Breast epithelium (tissue), 3 donors: ENCODE measurements around the gene TANGO6.

Experiments
- CTCF ChIP-seq, 3 donors: fragments of 450-650 bp; IDR thresholded peaks; one replicate each; pipeline ENCODE4 v1.5.1; 2016 to 2017; ENCODE audit warnings: antibody characterized with exemption in 3 of 3, mild to moderate bottlenecking in 3 of 3, moderate library complexity in 3 of 3
- POLR2A ChIP-seq: fragments of 450-650 bp; IDR thresholded peaks from one replicate; pipeline ENCODE4 v1.6.1; 2016; ENCODE audit warnings: antibody characterized with exemption, mild to moderate bottlenecking, moderate library complexity
- POLR2AphosphoS5 ChIP-seq, 3 donors: sonication (generic); formaldehyde crosslinking; IDR thresholded peaks; one replicate each; pipeline ENCODE4 v1.6.1; 2017; ENCODE audit warnings: antibody characterized with exemption in 3 of 3

DNA sequence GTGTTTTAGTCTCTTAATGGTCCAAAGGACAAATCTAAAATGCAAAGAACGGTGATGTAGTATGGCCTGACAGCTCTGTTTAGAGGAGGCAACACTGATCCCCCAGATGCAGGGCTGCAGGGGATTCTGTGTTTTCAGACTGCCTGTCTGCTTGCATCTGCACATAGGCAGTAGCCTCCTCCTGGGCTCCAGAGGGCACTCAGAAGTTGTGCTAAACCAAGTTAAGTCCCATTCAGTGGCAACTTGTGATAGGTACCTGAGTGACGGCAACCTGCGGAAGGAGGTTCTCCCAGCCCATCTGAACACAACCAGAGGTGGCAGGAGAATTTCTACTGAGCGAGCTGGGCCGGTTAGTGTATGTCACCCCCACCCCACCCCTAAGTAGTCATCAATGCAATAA is 272.0 kb downstream of the TANGO6 start:
- TF ChIP-seq CTCF (IDR thresholded peaks at IDR 0.05) (no peak), POLR2AphosphoS5 (IDR thresholded peaks at IDR 0.05) (no peak), POLR2A (no peak)
